A172 (cell line): Measurements from ENCODE around the gene MYO15B. TPM values are rescaled to one million over a fixed set of nuclear protein-coding genes. Genes with fewer than 3 reads are reported as not detected.
A peak's percentile ranks its signal among the peaks of the same experiment; 100 is the strongest.

ENCODE experiments used
- DNase-seq: peaks from one replicate; pipeline ENCODE4 v3.0.0-alpha.2; 2015; ENCODE audit warnings: low spot score
- total RNA-seq: library from RNA; depleted of rRNA; stranded (reverse); fragments of >200 nt; shearing (Covaris generic); gene quantifications from 2 replicates; pipeline ENCODE4 v1.2.3, GENCODE V29; 2014; rRNA removed

The MYO15B gene
- 7.1 and 9.6 TPM in 2 replicates for total RNA-seq

DNA sequence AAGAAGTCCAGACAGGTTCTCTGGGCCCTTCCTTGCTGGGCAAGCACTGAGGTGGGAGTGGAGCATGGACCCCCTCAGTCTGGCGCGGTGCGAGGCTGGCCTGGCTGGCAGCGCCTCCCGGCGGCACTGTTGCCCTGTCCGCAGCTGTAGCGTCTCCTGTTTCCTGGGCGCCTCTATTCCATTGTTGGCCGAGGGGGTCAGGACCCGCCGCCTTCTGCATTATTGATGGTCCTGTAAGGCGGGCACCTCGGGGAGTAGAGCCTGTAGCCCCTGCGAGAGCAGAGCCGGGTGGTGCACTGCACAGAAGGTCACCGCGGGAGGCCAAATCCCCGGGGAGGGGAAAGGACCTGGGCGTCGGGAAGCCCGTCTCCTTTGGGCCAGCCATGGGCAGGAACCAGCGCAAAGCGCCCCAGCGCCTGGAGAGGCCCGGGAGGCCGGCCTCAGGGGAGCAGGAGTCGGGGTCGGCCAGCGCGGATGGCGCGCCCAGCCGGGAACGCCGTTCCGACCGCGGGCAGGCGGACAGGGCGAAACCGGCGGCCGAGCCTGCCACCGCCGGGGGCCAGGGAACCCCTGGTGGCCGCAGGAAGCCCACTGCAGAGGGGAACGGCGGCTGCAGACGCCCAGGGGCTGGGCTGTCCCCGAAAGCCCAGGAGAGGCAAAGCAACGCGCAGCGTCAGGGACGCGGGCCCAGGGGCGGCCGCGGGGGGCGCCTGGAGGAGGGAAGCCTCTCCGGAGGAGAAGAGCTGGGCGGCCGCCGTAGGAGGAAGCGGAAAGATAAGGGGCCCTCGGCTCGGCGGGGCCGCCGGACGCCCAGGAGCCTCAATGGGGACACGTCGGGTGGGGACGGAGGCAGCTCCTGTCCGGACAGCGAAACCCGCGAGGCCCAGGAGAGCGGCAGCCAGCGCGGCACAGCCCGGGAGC, at the start of gene MYO15B:
Gene MYO15B, plus strand, starts transcription at position 126 of the 921 bp plus-strand sequence. Its CDS starts 258 bp downstream, at position 384.
- no peak for DNase-seq

DNA sequence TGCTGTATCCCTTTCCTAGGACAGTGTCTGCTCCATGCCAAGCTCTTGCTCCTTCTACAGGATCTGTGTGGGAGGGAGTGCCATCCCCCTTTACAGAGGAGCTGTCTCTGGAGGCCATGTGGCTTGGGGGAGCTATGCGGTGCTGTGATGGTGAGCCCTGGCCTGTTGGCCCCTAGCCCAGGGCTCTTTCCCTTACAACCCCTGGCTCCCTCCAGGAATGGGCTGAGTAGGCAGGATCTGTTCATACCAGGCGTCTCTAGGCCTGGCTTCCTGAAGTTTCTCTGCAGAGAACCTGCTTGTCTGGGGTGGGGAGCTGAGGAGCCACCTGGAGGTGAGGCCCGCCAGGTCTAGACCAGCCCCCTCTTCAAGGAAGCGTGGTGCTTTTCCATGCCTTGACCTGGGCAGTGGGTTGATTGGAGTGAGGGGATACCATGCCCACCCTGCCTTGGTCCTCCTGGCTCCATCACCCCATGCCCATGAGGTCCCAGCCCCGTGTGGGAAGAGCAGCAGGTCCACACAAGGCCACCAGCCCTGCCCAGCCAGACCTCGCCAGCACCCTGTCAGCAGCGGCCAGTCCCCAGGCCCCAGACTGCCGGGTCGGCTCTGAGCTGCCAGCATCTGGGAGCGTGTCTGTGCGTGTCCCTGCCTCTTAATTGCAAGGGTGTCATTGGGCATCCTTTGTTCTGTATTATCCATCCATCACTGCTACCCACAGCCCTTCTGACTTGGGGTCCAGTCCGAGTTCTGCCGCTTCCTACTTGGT, 47.5 kb upstream of the MYO15B start:
- no peak for DNase-seq

DNA sequence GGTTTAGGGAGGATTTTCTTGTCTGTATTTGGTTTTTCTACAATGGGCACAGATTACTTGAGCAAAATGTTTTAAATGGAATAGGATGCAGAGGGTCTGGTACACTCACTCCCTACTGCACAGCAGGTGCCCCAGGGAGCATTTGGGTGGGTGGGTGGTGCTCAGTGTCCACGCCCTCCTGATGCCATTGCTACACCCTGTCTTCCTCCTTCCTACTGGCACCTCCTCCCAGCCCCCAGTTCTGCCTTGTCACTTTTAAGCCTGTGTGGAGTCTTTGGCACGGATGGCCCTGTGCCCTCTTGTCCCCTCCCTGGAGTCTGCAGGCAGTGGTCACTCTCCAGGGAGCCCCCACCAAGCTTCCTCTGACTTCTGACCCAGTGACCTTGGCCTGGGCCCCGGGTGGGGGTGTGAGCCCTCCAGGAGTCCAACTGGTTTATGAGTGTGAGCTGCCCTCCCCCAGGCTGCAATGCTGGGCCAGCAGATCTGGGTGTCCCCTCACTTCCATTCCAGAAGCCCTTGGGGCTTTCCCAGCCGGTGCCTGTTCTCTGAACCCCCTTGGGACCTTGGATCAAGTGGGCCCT, 46.6 kb upstream of the MYO15B start:
- DNase-seq, result no peak

DNA sequence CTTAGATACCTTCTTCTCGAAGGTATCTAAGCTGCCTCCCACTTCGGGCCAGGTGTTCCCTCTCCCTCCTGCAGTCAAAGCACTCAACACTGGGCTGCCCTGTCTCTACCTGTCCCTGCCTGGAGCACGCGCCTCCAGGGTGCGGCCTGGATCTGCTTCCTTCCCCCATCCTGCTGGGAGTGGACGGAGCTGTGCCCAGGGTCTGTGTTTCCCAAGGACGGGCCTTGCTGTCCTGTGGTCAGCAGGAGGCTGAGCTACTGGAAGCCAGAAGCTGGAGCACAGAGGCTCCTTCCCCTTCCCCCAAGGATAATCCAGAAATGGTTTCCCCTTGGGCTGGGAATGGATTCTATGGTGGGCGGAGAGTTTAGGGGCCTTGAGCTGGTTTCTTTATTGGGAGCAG, 45.4 kb upstream of the MYO15B start:
- DNase-seq, result no peak

DNA sequence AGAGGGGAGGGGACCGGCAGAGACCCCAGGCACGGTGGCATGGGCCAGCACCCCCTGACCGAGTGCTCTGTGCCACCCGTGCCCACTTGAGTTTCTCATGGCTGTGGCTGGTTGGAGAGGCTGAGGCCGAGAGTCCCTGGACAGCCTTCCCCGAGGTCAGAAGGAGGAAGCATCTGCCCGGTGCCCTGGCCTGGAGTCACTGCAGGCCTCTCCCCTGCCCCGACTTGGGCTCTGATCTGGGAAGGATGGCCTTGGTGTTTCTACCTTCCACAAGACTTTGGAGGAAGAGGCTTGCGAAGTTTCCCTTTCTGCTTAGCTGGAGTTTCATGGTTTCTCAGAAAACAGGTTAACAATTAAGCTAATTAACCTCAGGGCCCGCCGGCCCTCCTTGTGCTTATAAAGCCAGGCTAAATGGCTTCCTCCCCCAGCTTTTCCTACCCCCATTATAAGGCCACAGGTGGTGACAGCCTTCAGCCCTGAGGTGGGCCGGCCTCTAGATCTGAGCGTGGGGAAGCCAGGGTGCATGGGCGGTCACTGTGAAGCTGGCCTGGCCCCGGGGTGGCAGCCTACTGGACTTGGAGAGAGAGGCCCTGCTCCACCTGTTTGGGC, 44.8 kb upstream of the MYO15B start:
- DNase-seq, result no peak

DNA sequence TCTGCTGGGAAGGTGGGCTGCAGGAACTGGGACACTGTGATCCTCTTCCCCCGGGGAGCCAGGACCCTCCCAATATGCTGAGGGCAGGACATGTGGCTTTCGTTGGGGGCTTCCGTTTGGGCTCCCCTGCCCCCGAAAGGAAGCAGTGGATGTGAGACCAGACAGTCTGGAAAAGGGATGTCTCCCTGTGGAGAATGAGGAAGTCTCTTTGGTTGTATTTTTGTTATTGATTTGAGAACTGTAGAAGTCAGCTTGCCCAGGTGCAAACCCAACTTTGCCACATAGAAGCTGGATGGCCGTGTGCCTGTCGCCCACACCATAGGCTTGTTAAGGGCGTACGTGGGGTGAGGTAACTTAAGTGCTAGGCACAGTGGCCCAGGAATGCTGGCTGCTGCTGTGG, 43.4 kb upstream of the MYO15B start:
- no peak for DNase-seq

DNA sequence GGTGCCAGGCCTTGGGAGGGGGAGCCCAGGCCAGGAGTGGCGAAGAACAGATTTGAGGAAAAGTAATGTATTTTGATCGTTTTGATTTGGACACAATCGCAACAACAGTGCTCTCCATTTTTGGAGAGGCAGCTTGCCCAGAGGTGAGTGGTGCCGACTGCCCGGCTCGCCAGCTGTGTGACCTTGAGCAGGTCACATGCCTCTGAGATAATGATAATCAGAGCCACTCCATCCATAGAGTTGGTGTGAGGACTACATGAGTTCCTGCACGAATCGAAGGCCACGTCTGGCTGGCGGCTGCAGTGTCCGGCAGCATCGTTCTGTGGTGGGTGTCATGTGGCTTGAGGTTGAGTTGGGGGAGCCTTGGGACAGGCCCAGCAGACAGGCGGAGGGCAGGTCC, 41.4 kb upstream of the MYO15B start:
- DNase-seq, result no peak

DNA sequence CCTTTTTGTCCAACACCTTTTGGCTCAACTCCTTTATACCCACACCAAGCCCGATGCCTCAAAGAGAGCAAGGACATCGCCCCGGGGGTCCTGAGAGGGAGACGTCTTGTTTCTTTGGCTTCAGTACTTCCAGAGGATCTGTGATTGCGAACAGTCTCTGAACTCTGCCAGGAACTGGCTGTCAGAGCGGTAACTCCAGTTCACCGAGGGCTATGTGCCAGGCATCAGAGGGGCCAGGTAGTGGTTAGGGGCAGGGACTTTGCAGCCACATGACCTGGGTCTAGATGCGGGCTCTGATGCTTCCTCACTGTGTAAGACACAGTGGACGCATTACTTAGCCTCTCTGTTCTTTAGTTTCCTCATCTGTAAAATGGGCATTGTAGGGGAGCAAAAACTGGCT, 40.5 kb upstream of the MYO15B start:
- DNase-seq, result no peak

DNA sequence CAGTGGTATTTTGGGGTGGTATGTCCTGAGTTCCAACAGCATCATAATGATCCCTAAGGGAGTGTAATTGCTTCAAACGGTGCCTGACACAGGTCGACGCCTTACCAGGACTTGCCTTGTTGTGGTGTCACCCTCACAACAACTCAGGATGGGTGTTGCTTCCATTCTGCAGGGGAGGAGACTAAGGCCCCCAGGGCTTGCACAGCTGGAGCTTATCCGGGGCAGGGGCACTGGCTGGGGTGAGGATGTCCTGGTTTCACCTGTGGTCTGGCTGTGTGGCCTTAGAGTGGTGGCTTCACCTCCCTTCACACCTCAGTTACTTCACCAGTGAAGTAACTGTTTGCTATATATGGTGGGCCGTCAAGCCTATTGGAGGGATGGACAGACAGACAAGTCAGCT, 38.8 kb upstream of the MYO15B start:
- no peak for DNase-seq

DNA sequence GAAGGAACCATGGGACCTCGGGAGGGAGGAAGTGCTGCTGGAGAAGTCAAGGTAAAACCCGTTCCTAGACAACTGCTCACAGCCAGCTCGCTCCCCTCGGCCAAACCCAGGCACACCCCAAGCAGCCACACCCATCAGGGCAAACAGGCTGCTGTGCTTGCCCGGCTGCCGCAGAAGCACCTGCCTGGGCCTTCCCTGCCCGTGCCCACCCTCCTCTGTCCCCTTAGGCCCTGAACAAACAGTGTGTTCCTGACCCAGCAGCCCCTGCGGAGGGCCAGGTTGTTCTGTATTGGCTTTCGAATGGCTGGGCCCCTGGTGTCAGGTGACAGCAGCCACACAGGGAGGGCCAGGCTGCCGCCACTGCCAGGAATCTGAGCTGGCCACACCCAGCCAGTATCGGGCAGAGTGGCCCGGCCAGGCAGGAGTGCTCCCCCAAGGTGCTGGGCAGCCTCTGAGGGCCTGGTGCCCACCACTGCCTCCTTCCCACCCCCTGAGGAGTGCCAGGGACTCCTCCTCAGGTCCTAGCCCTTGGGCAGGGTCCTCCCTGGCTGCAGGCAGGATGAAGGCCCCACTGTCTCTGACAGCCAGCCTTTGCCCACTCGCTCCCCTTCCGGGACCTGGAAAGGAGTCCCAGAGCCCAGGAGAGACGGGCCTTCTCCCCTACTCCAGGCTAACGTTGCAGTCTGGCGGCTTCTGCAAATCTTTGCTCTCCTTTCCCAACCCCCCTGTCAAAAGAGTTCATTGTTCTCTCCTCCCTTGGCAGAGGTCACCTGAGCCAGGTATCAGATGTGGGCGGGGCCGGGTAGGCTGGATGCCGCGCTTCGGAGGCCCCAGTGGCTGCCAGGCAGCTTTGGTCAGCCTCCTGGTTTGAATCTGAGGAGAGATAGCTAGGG, 38.1 kb upstream of the MYO15B start:
- DNase-seq, result no peak

DNA sequence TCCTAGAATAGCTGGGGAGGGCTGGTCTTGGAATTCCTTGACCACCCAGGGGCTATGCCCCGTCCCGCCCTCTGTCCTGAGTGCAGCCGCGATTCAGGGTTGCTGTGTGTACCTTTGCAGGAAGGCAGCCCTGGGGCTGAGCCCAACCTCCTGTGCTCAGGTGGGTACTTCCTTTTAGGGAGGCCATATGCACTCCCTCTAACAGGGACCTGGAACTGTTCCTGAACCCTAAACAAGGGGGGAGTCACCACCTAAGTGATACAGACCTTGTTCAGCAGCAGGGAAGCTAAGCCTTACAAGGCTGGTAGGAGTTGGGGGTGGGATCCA, 37.5 kb upstream of the MYO15B start:
- no peak for DNase-seq

DNA sequence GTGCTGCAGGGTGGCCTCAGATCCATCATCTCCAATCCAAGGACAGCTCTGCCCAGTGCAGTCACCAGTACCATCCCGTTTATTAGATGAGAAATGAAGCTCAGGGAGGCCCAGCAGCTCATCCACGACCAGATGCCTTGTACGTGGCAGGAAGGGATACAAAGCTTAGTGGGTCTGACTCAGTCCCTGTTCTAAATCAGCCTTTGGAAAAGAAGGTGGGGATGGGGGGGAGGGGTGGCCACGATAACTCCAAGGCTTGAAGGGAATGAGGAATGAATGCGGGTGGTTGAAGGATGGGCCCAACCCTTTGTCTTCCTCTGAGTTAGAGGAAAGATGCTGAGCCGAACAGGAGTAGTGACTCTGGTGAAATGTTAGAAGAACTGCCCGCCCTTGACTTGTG, 36.3 kb upstream of the MYO15B start:
- peak; percentile 17 for DNase-seq

DNA sequence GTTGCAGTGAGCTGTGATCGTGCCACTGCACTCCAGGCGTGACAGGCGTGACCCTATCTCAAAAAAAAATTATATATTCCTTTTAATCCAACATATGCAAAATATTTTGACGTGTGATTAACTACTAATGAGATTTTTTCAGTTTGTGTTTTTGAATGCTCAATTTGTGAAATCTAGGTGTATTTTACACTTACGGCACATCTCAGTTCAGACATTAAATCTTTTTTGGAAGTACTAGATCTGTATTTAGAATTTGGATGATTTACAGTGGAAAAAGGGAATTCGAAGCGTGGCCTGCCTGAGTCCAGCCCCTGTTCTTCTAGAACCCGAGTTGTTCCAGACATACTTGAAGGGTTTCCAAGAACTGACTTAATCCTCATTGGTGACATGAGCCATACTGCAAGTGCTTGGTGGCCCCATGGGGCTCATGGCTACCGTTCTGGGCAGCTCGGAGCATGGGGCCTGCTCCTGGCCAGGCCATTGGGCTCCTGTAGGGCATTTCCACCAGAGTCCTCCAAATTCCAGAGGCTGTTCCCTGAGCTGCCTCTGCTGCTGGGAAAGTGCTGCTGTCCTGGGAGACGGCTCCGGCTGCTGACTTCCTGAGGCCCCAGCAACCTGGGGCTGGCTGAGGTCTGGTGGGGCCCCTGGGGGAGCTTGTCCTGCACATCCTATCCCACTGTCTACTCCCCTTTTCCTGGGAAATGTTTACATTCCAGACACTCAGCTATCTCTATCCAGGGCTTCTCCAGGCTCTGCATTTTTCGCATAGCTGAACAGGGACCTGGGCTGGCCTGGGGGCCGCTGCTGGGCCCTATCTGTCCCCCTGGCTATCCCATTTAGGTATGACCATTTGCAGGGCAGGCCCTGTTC, 34.9 kb upstream of the MYO15B start:
- peak; percentile 19 for DNase-seq

DNA sequence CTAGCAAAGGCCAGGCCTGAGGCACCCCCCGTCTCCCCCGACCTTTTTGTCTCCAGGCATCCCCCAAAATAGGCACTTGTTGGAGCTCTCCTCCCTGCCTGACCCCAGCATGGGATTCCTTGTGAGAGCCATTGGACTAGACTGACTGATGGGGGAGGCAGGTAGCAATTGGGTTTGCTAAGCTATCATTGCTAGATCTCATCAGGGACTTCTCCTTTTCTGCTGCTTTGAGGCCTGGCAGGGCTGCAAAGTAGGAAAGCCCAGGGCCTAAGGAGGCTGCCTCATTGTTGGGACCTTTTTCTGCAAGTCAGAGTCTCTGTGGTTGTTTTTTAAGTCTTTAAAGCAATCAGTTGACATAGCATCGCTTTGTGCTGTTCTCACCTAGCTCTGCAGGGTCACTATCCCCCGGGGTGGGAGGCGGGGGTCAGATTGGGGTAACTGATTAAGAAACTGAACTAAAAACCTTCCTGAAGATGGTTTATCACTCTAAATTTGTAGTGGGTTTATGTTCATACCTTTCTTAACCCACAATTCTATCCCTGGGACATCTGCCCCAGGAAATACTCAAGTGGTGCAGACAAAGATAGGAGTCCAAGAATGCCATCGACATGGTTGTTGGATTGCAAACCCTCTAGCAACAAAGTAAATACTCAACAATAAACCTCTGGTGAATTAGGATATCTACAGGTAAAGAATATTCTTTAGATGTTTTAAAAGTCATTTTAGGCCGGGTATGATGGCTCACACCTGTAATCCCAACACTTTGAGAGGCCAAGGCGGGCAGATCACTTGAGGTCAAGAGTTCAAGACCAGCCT, 34.1 kb upstream of the MYO15B start:
- DNase-seq, result no peak

DNA sequence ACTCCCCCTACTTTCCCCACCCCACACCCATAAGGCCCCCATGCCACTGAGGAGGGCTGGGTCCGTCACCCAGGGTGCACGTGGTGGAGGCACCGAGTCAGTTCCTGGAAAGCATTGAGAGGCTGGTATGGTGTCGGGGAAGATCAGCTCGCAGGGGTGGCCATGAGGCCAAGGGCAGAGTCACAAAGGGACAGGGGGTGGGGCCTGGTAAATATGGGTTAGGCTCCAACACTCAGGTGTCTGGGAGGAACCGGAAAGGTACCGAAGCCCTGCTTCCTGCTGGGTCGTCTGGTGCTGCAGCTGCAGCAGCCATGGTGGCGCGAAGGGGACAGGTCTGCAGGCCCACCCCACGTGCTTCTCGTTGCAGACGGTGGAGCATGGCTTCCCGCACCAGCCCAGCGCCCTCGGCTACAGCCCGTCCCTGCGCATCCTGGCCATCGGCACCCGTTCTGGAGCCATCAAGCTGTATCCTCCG, 31.9 kb upstream of the MYO15B start:
- DNase-seq, result no peak

DNA sequence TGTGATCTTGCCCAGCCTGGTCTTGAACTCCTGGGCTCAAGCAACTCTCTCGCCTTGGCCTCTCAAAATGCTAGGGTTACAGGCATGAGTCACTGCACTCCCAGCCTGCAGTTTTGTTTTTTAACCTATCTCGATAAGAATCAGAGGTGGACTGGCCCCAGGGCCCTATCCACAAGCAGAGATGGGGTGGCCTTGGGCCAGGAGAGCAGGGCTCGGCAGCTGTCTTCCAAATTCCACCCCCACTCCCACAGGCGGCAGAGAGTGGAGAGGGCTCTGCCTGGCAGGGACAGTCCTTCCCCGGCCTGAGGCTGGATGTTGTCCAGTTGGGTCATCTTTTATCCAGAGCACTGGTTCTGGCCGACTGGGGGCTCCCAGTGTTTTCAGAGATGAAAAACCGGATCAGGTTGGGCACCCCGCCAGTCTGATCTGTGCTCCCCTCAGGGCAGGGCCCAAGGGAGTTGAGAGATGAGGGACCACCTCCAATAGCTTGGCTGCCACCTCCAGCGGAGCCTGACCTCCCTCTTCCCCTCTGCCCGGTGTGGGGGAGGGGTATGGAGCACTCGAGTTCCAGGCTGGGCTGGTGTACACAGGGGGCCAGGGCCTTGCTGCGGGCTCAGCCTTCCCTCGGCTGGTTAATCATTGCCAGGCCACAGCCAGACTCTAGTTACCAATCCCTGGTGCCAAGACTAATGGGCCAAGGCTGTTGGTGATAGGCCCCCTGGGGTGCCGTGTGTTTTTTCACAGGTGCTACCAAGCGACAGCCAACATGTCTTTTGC, 30.3 kb upstream of the MYO15B start:
- peak; percentile 73 for DNase-seq

DNA sequence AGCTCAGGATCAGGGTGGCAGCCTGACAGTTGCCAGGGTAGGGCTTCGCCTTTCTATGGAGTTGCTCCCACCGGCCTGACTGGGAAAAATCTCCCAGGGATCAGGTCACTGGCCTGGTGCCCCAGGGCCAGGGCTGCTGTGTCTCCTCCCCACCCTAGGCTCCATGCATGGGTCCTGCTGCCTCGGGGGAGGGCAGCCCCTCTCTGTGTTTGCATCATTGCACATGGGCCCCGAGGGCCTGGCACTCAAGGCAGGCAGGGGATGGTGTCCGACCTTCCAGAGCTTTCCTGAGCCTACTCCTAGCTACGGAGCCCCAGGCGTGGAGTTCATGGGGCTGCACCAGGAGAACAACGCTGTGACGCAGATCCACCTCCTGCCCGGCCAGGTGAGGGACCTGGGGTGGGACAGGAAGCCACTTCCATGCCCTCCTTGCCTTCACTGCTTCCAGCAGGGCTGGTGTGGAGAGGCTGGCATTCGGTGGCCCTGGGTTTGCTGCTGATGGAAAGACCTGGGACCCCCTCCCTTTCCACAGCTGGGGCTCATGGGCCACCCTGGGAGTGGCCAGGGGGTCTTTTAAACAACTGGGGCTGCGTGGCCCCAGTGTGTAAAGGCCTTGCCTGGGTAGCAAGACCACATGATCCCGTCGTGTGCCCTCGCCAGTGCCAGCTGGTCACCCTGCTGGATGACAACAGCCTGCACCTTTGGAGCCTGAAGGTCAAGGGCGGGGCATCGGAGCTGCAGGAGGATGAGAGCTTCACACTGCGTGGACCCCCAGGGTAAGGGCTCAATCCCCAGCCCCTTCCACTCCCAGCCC, 29.5 kb upstream of the MYO15B start:
- no peak for DNase-seq
